ENCODE data around the gene CEMIP2. TPM values are rescaled to one million over a fixed set of nuclear protein-coding genes. Genes with fewer than 3 reads are reported as not detected.

CEMIP2 gene
- total and polyA plus RNA-seq, 2 donors (not counting 3 experiments of a cell fraction or from before 2014, with no cell fraction given) = 41.6 to 44.3 TPM

- Histone ChIP-seq H3K36me3 (ENCODE audit: control insufficient read depth in 2 of 2, extremely low read depth in 1 of 2, insufficient read depth in 2 of 2, low read length in 2 of 2) (peaks cover 4 to 7% of the 10 kb centered on the region in 2 experiments), H3K4me2 (ENCODE audit: insufficient read depth, low read length) (no peak overlapping the region)
These were observed 41.6 kb downstream of the CEMIP2 start for GRCh38 chr9:71726723-71727122.

GRCh38 chr9:71725590-71726338, 42.5 kb downstream of the CEMIP2 start:
- peaks cover 9% of the 10 kb centered on the region for H3K4me1 ChIP-seq (ENCODE audit: control insufficient read depth, extremely low read depth, insufficient read depth, low read length)
- ChIA-PET POLR2A (no interaction called here), CTCF (interaction anchor here (1.3 kb wide), 1 partner anchor 9 kb away, joined by 3 read pairs; no protein-coding TSS in a partner anchor)
- H3K27ac ChIP-seq (ENCODE audit: insufficient read depth, low read depth, low read length) = no peak overlapping the region
- no peak overlapping the region for H3K9ac ChIP-seq (replicated peaks; ENCODE audit: extremely low read depth, insufficient read depth, low read length)
- DNase-seq (ENCODE audit: low read depth, low spot score) (peak; percentile 46), FAIRE-seq (peak; percentile 80)
- BruUV-seq (replicated peaks) = no TSS peak
- H3K27me3 ChIP-seq (ENCODE audit: control insufficient read depth in 2 of 2, insufficient read depth in 2 of 2, low read length in 2 of 2) = no peaks in the 10 kb centered on the region
- H3K9me3 ChIP-seq (replicated peaks; ENCODE audit: control insufficient read depth, insufficient read depth, low read length) = no peaks in the 10 kb centered on the region
- H3K79me2 ChIP-seq (ENCODE audit: control insufficient read depth, insufficient read depth, low read length) = no peaks in the 10 kb centered on the region
- dilution Hi-C loops (cut with MboI; ENCODE audit: extremely low pct_ligation_motif_present, low sequenced_read_pairs) (no loop called here), intact Hi-C loops (cut with micrococcal nuclease) (no loop called here)
- no peaks in the 10 kb centered on the region for H3K9me1 ChIP-seq (replicated peaks; ENCODE audit: control insufficient read depth, extremely low read depth, insufficient read depth, low read length)
- H4K20me1 ChIP-seq (replicated peaks; ENCODE audit: control insufficient read depth, extremely low read depth, insufficient read depth, low read length) = no peaks in the 10 kb centered on the region
- H3K4me2 ChIP-seq (ENCODE audit: insufficient read depth, low read length) = no peak overlapping the region
- H3K36me3 ChIP-seq (ENCODE audit: control insufficient read depth in 2 of 2, extremely low read depth in 1 of 2, insufficient read depth in 2 of 2, low read length in 2 of 2) = peaks cover 4 to 7% of the 10 kb centered on the region in 2 experiments
- no peak overlapping the region for H3K4me3 ChIP-seq (replicated peaks in 1 of 3; ENCODE audit: insufficient read depth in 1 of 3, low read depth in 1 of 3, low read length in 3 of 3)
- H2AFZ ChIP-seq (ENCODE audit: low read depth, low read length) = no peak overlapping the region
- TF ChIP-seq, protein P1, sequence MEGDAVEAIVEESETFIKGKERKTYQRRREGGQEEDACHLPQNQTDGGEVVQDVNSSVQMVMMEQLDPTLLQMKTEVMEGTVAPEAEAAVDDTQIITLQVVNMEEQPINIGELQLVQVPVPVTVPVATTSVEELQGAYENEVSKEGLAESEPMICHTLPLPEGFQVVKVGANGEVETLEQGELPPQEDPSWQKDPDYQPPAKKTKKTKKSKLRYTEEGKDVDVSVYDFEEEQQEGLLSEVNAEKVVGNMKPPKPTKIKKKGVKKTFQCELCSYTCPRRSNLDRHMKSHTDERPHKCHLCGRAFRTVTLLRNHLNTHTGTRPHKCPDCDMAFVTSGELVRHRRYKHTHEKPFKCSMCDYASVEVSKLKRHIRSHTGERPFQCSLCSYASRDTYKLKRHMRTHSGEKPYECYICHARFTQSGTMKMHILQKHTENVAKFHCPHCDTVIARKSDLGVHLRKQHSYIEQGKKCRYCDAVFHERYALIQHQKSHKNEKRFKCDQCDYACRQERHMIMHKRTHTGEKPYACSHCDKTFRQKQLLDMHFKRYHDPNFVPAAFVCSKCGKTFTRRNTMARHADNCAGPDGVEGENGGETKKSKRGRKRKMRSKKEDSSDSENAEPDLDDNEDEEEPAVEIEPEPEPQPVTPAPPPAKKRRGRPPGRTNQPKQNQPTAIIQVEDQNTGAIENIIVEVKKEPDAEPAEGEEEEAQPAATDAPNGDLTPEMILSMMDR (IDR thresholded peaks at IDR 0.05; ENCODE audit: extremely low read depth in 1 of 2, insufficient read depth in 1 of 2, low read depth in 1 of 2, low read length in 2 of 2) = no peak
- peak; percentile 57 for TF ChIP-seq FOS (IDR thresholded peaks at IDR 0.05; ENCODE audit: borderline replicate concordance, insufficient read depth, low read length)

More at GRCh38 chr9:71726723-71727122, 41.6 kb downstream of the CEMIP2 start:
- dilution Hi-C loops (cut with MboI; ENCODE audit: extremely low pct_ligation_motif_present, low sequenced_read_pairs) = no loop called here
- BruUV-seq (replicated peaks) = no TSS peak
- Histone ChIP-seq H3K9me1 (replicated peaks; ENCODE audit: control insufficient read depth, extremely low read depth, insufficient read depth, low read length) (no peaks in the 10 kb centered on the region), H2AFZ (ENCODE audit: low read depth, low read length) (no peak overlapping the region), H3K27me3 (ENCODE audit: control insufficient read depth in 2 of 2, insufficient read depth in 2 of 2, low read length in 2 of 2) (no peaks in the 10 kb centered on the region), H3K79me2 (ENCODE audit: control insufficient read depth, insufficient read depth, low read length) (no peaks in the 10 kb centered on the region), H3K4me1 (ENCODE audit: control insufficient read depth, extremely low read depth, insufficient read depth, low read length) (peaks cover 9% of the 10 kb centered on the region), H3K27ac (ENCODE audit: insufficient read depth, low read depth, low read length) (no peak overlapping the region), H3K4me3 (replicated peaks in 1 of 3; ENCODE audit: insufficient read depth in 1 of 3, low read depth in 1 of 3, low read length in 3 of 3) (no peak overlapping the region), H4K20me1 (replicated peaks; ENCODE audit: control insufficient read depth, extremely low read depth, insufficient read depth, low read length) (no peaks in the 10 kb centered on the region), H3K9me3 (replicated peaks; ENCODE audit: control insufficient read depth, insufficient read depth, low read length) (no peaks in the 10 kb centered on the region), H3K9ac (replicated peaks; ENCODE audit: extremely low read depth, insufficient read depth, low read length) (no peak overlapping the region)
- peak; percentile 21 for FAIRE-seq
- POLR2A ChIA-PET = no interaction called here
- intact Hi-C loops (cut with micrococcal nuclease) = no loop called here
- CTCF ChIA-PET = no interaction called here
- no peak for TF ChIP-seq POLR2A (IDR thresholded peaks at IDR 0.05; ENCODE audit: low read depth, low read length)
- no peak for TF ChIP-seq EZH2 (IDR thresholded peaks at IDR 0.05; ENCODE audit: borderline replicate concordance, low read depth, low read length, severe bottlenecking)
- TF ChIP-seq MYC (IDR thresholded peaks at IDR 0.05; ENCODE audit: low read depth, low read length) = no peak
- no peak for DNase-seq (ENCODE audit: low read depth, low spot score)
